HG03045 (cell line): ENCODE results near the gene CELF2.

Experiments used
- ATAC-seq: cut with Tn5 transposase; IDR thresholded peaks from one replicate; pipeline ENCODE4 v1.9.1; 2021; ENCODE audit warnings: mild to moderate bottlenecking, moderate library complexity; ENCODE audit not compliant: unreplicated experiment

The CELF2 gene

GRCh38 chr10:11290156-11290890 lies 272.7 kb downstream of the CELF2 start:
- ATAC-seq, result no peak

- no peak for ATAC-seq
Observed at GRCh38 chr10:11292576-11293302, 275.1 kb downstream of the CELF2 start.

- no peak for ATAC-seq
Observed at GRCh38 chr10:11293332-11293731, 275.7 kb downstream of the CELF2 start.

- ATAC-seq, result no peak
Observed at GRCh38 chr10:11294831-11295450, 277.3 kb downstream of the CELF2 start.

- no peak for ATAC-seq
Observed at GRCh38 chr10:11295492-11295891, 277.8 kb downstream of the CELF2 start.

- ATAC-seq, result no peak
Observed at GRCh38 chr10:11297136-11297535, 279.5 kb downstream of the CELF2 start.

- ATAC-seq, result no peak
Observed at GRCh38 chr10:11298116-11298515, 280.4 kb downstream of the CELF2 start.

- no peak for ATAC-seq
Observed at GRCh38 chr10:11299125-11299524, 281.5 kb downstream of the CELF2 start.

GRCh38 chr10:11300026-11300425 lies 282.4 kb downstream of the CELF2 start:
- no peak for ATAC-seq

GRCh38 chr10:11300563-11300962 lies 282.9 kb downstream of the CELF2 start:
- ATAC-seq, result no peak

GRCh38 chr10:11301571-11302111 lies 284.0 kb downstream of the CELF2 start:
- ATAC-seq, result no peak

- no peak for ATAC-seq
Observed at GRCh38 chr10:11302181-11302580, 284.5 kb downstream of the CELF2 start.

GRCh38 chr10:11303361-11304170 lies 285.9 kb downstream of the CELF2 start:
- no peak for ATAC-seq

- ATAC-seq, result no peak
Observed at GRCh38 chr10:11304906-11305585, 287.4 kb downstream of the CELF2 start.

- no peak for ATAC-seq
Observed at GRCh38 chr10:11305825-11306593, 288.3 kb downstream of the CELF2 start.

GRCh38 chr10:11307004-11307403 lies 289.3 kb downstream of the CELF2 start:
- ATAC-seq, result no peak

GRCh38 chr10:11307937-11308336 lies 290.3 kb downstream of the CELF2 start:
- ATAC-seq, result no peak

- ATAC-seq, result no peak
Observed at GRCh38 chr10:11311027-11311426, 293.4 kb downstream of the CELF2 start.

GRCh38 chr10:11313463-11313862 lies 295.8 kb downstream of the CELF2 start:
- ATAC-seq, result no peak
